ENCODE measurements around the gene CALHM3.

The CALHM3 gene

DNA sequence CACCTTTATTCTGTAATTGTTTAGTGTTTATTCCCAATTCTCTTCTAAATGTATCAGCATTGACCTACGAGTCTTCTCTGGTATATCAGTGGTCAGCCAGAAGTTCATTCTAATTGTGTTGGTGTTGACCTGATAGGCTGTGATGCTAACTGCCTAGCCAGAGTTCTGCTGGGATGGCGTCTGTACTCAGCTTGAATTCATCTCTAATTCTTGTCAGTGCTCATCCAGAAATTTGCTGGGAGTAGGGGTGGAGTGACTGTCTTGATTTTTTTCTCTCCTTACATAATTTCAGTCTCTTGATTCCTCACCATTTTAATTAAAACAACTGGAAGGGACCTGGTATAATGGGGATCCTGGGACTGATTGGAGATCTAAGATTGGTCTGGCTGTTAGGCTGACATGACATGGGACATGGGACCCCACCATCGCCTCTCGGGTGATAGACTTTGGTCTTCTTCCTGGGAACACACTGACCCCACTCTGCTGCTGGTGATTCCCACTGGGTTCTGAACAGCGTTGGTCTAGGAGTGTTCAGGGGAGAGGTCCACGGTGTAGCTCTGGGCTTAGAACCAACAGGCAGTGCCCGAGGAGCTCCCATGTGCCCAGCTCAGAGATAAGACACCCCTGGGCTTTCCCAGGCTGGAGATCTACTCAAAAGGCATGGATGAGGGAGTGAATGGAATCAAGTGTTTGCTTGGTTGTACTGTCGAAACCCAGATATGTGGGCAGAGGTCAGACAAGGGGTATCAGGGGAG, 18.3 kb upstream of the CALHM3 start:
- Histone ChIP-seq H3K4me1 (ENCODE audit: control insufficient read depth in 1 of 2, insufficient read depth in 1 of 2, low read depth in 1 of 2, low read length in 1 of 2) (peaks cover 0 to 13% of the 10 kb centered on the region in 2 experiments), H3K4me3 (ENCODE audit: low read depth in 1 of 2, low read length in 1 of 2) (no peak overlapping the region), H3K27ac (no peak overlapping the region), H3K9me3 (no peaks in the 10 kb centered on the region), H3K36me3 (no peaks in the 10 kb centered on the region), H3K27me3 (peaks cover 92% of the 10 kb centered on the region)
- TF ChIP-seq CTCF (IDR thresholded peaks at IDR 0.05) = no peak

DNA sequence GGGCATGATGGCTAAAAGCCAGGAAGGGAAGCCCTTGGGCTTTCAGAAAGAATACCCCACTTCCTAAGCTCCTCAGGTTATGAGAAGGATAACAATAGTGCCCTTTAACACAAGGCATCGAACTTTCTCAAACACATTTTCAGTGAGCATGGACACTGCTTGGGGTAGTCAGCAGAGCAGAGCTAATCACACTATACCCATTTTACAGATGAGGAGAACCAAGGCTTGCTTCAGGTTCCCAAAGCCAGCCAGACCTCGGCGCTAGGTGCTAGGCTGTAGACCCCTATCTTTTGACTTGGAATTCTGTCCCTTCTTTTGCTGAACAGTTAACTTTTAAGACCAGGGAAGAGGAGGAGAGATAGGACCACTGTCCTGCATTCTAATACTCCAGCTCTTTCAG, 16.3 kb upstream of the CALHM3 start:
- peaks cover 0 to 13% of the 10 kb centered on the region in 2 experiments for H3K4me1 ChIP-seq (ENCODE audit: control insufficient read depth in 1 of 2, insufficient read depth in 1 of 2, low read depth in 1 of 2, low read length in 1 of 2)
- peaks cover 96% of the 10 kb centered on the region for H3K27me3 ChIP-seq
- no peak for TF ChIP-seq CTCF (IDR thresholded peaks at IDR 0.05)
- no peak overlapping the region for H3K27ac ChIP-seq
- H3K36me3 ChIP-seq = no peaks in the 10 kb centered on the region
- no peak overlapping the region for H3K4me3 ChIP-seq (ENCODE audit: low read depth in 1 of 2, low read length in 1 of 2)
- no peaks in the 10 kb centered on the region for H3K9me3 ChIP-seq

DNA sequence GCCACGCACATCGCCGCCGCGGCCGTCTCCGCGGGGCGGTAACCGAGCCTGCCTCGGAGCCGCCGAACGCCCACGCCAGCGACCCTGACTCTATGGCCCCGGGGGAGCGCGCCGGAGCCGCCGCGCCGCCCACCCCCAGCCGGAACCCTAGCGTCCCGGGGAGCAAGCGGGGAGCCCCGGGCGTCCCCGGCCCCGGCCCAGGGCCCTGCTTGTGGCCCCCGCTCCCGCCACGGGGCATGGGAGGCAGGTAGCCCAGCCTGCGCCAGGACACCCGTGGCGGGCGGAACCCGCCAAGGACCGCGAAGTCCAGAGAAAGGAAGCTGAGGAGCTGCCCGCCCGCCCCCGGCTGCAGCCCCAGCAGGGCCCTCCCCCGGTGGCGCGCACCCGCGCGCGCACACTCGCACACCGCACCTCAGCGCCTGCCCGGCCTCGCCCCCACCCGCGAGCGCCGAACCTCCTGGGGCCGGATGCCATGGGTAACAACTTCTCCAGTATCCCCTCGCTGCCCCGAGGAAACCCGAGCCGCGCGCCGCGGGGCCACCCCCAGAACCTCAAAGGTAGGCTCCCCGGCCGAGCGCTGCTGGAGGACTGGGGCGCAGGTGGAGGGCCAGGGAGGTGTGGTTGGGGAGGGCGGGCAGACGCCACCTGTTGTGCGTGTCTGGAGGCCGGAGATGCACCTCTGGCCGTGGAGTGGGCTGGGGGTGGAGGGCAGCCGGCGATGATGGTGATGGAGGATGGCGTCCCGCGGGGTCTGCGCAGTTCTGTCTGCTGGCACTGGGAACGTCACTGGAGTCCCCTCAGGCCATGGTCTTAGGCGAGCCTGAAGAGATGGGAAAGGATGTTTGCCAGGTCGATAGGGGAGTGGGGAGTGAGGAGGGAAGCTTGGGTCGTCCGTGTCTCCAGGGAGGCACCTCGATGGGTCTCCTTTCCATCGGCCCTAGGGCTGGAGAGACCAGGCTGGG, 15.2 kb upstream of the CALHM3 start:
- H3K27ac ChIP-seq = no peak overlapping the region
- H3K27me3 ChIP-seq = peaks cover 94% of the 10 kb centered on the region
- TF ChIP-seq CTCF (IDR thresholded peaks at IDR 0.05) = no peak
- peaks cover 0 to 13% of the 10 kb centered on the region in 2 experiments for H3K4me1 ChIP-seq (ENCODE audit: control insufficient read depth in 1 of 2, insufficient read depth in 1 of 2, low read depth in 1 of 2, low read length in 1 of 2)
- H3K9me3 ChIP-seq = no peaks in the 10 kb centered on the region
- no peaks in the 10 kb centered on the region for H3K36me3 ChIP-seq
- no peak overlapping the region for H3K4me3 ChIP-seq (ENCODE audit: low read depth in 1 of 2, low read length in 1 of 2)

DNA sequence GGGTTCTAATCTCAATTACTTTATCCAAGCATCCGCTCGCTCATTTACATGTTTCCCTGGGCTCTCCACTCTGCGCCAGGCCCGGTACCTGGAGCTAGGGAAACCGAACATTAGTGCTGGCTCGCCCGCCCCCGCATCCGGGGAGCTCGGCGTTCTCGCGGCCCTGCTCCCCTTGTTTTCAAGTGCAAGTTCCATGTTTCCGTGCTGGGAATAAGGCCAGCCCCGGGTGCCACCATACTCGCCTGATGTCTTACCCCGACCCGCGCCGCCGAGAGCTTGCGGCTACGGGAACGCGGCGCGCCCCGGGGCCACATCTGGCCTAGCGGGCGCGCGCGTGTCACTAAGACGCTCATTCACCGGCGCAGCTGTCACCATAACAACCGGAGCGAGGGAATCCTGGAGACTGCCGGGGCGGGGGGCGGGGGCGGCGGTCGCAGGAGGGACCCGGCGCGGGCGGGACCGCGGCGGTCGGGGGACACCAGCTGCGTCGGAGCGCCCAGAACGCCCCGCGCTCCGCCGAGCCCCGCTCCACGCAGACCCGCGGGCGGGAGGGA, 14.4 kb upstream of the CALHM3 start, which contains the start of gene NEURL1:
Gene NEURL1, plus strand, starts transcription at position 344 of the 554 bp plus-strand sequence. CDS start 683 bp downstream, outside the sequence.
- H3K27ac ChIP-seq = no peak within 1 kb of the TSS
- no peak for TF ChIP-seq CTCF (IDR thresholded peaks at IDR 0.05)
- peaks cover 0 to 13% of the 10 kb centered on the region in 2 experiments for H3K4me1 ChIP-seq (ENCODE audit: control insufficient read depth in 1 of 2, insufficient read depth in 1 of 2, low read depth in 1 of 2, low read length in 1 of 2)
- H3K4me3 ChIP-seq (ENCODE audit: low read depth in 1 of 2, low read length in 1 of 2) = no peak within 1 kb of the TSS
- H3K27me3 ChIP-seq = peaks cover 92% of the 10 kb centered on the region
- H3K36me3 ChIP-seq = no peaks in the 10 kb centered on the region
- no peaks in the 10 kb centered on the region for H3K9me3 ChIP-seq

DNA sequence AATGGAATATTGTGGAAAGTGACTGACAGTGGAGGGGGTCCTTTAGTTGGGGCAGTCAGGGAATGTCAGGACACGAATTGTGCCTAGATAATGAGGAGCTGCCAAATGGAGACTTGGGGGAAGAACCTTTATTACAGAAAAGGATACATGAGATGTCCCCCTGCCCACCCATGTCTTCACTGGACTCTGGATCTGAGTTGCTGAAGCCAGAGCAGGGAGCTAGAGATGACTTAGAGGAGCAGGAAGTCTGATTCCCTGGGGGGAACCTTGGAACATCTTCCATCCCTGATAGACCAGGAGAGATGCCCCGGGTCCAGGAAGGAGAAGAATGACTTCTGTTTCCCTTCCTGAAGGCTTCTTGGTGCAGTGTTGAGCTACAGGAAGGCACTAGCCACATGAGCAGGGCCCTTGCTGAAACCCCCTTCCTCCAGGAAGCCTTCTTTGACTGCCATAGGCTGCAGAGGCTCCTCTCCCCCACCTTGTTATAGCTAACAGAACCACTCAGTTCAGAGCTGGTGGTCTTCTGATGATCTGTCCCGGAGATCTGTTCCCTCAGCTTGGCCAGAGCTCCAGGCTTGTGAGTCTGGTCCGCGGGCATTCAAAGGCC, 13.7 kb upstream of the CALHM3 start:
- Histone ChIP-seq H3K36me3 (no peaks in the 10 kb centered on the region), H3K27me3 (peaks cover 88% of the 10 kb centered on the region), H3K4me3 (ENCODE audit: low read depth in 1 of 2, low read length in 1 of 2) (no peak overlapping the region), H3K27ac (no peak overlapping the region), H3K4me1 (ENCODE audit: control insufficient read depth in 1 of 2, insufficient read depth in 1 of 2, low read depth in 1 of 2, low read length in 1 of 2) (peaks cover 0 to 13% of the 10 kb centered on the region in 2 experiments), H3K9me3 (no peaks in the 10 kb centered on the region)
- no peak for TF ChIP-seq CTCF (IDR thresholded peaks at IDR 0.05)

Measured in neutrophil (primary cell).